Gastrocnemius medialis (tissue), 4 donors: ENCODE results near the gene HS3ST2.

Experiments used
- POLR2A ChIP-seq, 2 donors: fragments of 450-650 bp; IDR thresholded peaks; one replicate each; pipeline ENCODE4 v1.6.1; 2017; ENCODE audit warnings: antibody characterized with exemption in 2 of 2, mild to moderate bottlenecking in 2 of 2, moderate library complexity in 2 of 2
- TF ChIP-seq, protein P1 (sequence below), 5 experiments: fragments of 450-650 bp in 3 of 5; fragments of 200-600 bp in 2 of 5; sonication (generic) in 2 of 5; IDR thresholded peaks in 4 of 5; conservative IDR thresholded peaks in 1 of 5; 1 replicate in 4 of 5; 2 replicates in 1 of 5; pipeline ENCODE4 v1.5.1; 2016 to 2019; ENCODE audit warnings: antibody characterized with exemption in 5 of 5, mild to moderate bottlenecking in 3 of 5, moderate library complexity in 3 of 5

DNA sequence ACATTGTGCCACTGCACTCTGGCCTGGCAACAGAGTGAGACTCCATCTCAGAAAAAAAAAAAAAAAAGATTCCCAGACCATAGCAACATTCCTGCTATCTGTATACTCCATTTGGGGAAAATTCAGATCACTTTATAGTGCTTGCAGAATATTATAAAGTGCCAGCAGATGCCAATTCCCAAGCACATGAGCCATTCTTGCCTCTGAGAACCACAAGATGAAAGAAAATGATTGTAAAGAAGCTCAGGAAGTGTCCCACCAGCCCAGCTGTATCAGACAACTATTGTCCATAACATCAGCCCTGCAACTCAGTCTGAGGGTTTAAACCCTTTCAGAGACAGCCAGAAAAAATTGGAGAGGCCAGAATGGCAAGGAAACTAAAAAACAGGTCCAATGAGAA, 69.0 kb downstream of the HS3ST2 start:
- TF ChIP-seq, protein P1, sequence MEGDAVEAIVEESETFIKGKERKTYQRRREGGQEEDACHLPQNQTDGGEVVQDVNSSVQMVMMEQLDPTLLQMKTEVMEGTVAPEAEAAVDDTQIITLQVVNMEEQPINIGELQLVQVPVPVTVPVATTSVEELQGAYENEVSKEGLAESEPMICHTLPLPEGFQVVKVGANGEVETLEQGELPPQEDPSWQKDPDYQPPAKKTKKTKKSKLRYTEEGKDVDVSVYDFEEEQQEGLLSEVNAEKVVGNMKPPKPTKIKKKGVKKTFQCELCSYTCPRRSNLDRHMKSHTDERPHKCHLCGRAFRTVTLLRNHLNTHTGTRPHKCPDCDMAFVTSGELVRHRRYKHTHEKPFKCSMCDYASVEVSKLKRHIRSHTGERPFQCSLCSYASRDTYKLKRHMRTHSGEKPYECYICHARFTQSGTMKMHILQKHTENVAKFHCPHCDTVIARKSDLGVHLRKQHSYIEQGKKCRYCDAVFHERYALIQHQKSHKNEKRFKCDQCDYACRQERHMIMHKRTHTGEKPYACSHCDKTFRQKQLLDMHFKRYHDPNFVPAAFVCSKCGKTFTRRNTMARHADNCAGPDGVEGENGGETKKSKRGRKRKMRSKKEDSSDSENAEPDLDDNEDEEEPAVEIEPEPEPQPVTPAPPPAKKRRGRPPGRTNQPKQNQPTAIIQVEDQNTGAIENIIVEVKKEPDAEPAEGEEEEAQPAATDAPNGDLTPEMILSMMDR (IDR thresholded peaks at IDR 0.05 in 4 of 5, conservative IDR thresholded peaks at IDR 0.05 in 1 of 5): no peak
- TF ChIP-seq POLR2A (IDR thresholded peaks at IDR 0.05): no peak
